Chondrocyte (in vitro differentiated cells): ENCODE results near the gene MMP25. TPM values are rescaled to one million over a fixed set of nuclear protein-coding genes. Genes with fewer than 3 reads are reported as not detected.

Experiments
- DNase-seq: peaks from one replicate; pipeline ENCODE4 v3.0.0; 2021; ENCODE audit warnings: mixed read lengths, low spot score
- H3K27ac Mint-ChIP-seq: one replicate; pipeline ENCODE4 v1.8.0; 2021; ENCODE audit warnings: mild to moderate bottlenecking, moderate library complexity, mixed read lengths; ENCODE audit not compliant: unreplicated experiment
- H3K27me3 Mint-ChIP-seq: 2 replicates; pipeline ENCODE4 v1.8.0; 2021; ENCODE audit warnings: low read depth, mixed read lengths
- H3K36me3 Mint-ChIP-seq: 2 replicates; pipeline ENCODE4 v1.8.0; 2021; ENCODE audit warnings: low read depth, mixed read lengths
- H3K4me1 Mint-ChIP-seq: 2 replicates; pipeline ENCODE4 v1.8.0; 2021; ENCODE audit warnings: low read depth, mild to moderate bottlenecking, mixed read lengths
- H3K4me3 Mint-ChIP-seq: one replicate; pipeline ENCODE4 v1.8.0; 2021; ENCODE audit warnings: mild to moderate bottlenecking, moderate library complexity, mixed read lengths; ENCODE audit not compliant: unreplicated experiment
- H3K9me3 Mint-ChIP-seq: 2 replicates; pipeline ENCODE4 v1.8.0; 2021; ENCODE audit warnings: low read depth, mixed read lengths
- total RNA-seq: library from RNA; stranded (reverse); gene quantifications from 3 replicates; pipeline ENCODE4 v1.2.1, GENCODE V29; 2021
- TF ChIP-seq, protein P1 (sequence below): fragments of 200-600 bp; sonication (generic); IDR thresholded peaks from 2 replicates; pipeline ENCODE4 v1.5.0; 2021; ENCODE audit warnings: antibody characterized with exemption, mild to moderate bottlenecking, moderate library complexity

The MMP25 gene
- total RNA-seq, 1 donor from 2014 or later = not detected

GRCh38 chr16:3013998-3014690 is 32.2 kb upstream of the MMP25 start:
- H3K27ac Mint-ChIP-seq = no peak overlapping the region
- H3K4me3 Mint-ChIP-seq = no peak overlapping the region
- DNase-seq = no peak
- no peaks in the 10 kb centered on the region for H3K36me3 Mint-ChIP-seq
- no peaks in the 10 kb centered on the region for H3K9me3 Mint-ChIP-seq
- TF ChIP-seq, protein P1, sequence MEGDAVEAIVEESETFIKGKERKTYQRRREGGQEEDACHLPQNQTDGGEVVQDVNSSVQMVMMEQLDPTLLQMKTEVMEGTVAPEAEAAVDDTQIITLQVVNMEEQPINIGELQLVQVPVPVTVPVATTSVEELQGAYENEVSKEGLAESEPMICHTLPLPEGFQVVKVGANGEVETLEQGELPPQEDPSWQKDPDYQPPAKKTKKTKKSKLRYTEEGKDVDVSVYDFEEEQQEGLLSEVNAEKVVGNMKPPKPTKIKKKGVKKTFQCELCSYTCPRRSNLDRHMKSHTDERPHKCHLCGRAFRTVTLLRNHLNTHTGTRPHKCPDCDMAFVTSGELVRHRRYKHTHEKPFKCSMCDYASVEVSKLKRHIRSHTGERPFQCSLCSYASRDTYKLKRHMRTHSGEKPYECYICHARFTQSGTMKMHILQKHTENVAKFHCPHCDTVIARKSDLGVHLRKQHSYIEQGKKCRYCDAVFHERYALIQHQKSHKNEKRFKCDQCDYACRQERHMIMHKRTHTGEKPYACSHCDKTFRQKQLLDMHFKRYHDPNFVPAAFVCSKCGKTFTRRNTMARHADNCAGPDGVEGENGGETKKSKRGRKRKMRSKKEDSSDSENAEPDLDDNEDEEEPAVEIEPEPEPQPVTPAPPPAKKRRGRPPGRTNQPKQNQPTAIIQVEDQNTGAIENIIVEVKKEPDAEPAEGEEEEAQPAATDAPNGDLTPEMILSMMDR = no peak
- no peaks in the 10 kb centered on the region for H3K4me1 Mint-ChIP-seq
- peaks cover 14% of the 10 kb centered on the region for H3K27me3 Mint-ChIP-seq

- TF ChIP-seq, protein P1 = no peak
- Mint-ChIP-seq H3K4me1 (peaks cover 3% of the 10 kb centered on the region), H3K9me3 (no peaks in the 10 kb centered on the region), H3K27ac (no peak overlapping the region), H3K4me3 (no peak overlapping the region), H3K27me3 (peaks cover 14% of the 10 kb centered on the region), H3K36me3 (no peaks in the 10 kb centered on the region)
- no peak for DNase-seq
Measured at GRCh38 chr16:3014971-3015370, 31.4 kb upstream of the MMP25 start.

DNA sequence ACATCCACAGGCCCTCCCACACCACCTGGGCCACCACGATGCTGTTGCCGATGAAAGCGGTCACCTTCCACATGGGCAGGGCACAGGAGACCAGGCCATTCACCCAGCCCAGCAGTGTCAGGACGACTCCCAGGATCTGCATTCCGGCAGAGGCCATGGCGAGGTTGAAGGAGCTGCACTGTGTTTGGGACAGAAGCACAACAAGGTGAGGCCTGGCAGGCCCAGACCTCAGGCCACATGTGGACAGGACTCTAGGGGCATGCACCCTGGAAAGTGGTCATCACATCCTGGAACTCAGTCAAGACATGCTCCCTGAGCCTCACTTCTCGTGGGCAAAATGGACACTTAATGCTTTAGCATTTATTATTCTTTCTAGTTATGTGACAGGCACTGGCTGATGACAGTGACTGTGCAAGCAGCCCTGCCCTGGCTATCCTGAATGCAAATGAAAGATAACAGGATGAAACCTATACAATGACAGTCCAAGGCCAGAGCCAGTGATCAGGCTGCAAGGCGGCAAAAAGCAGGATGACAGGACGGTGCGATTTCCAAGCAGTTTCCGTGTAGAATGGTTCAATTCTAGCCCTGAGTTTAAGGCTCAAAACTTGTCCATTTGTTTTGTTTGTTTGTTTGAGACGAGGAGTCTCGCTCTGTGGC is 30.4 kb upstream of the MMP25 start:
- Mint-ChIP-seq H3K4me3 (no peak overlapping the region), H3K27ac (no peak overlapping the region), H3K4me1 (peaks cover 4% of the 10 kb centered on the region), H3K9me3 (no peaks in the 10 kb centered on the region), H3K36me3 (no peaks in the 10 kb centered on the region), H3K27me3 (peaks cover 14% of the 10 kb centered on the region)
- DNase-seq = no peak
- TF ChIP-seq, protein P1 = no peak

GRCh38 chr16:3017344-3017743 is 29.0 kb upstream of the MMP25 start:
- H3K4me3 Mint-ChIP-seq = no peak overlapping the region
- H3K27me3 Mint-ChIP-seq = peaks cover 11% of the 10 kb centered on the region
- H3K36me3 Mint-ChIP-seq = peaks cover 7% of the 10 kb centered on the region
- no peak overlapping the region for H3K27ac Mint-ChIP-seq
- H3K9me3 Mint-ChIP-seq = no peaks in the 10 kb centered on the region
- DNase-seq = no peak
- H3K4me1 Mint-ChIP-seq = peaks cover 12% of the 10 kb centered on the region
- TF ChIP-seq, protein P1 = no peak

- Mint-ChIP-seq H3K4me3 (no peak within 1 kb of the TSS), H3K36me3 (peaks cover 7% of the 10 kb centered on the region)
- TF ChIP-seq, protein P1 = peak; percentile 67
Measured at GRCh38 chr16:3017794-3018506, 28.4 kb upstream of the MMP25 start, which contains the start of gene CLDN6. TSS of gene CLDN6 (minus strand) at chr16:3018183. CDS start at chr16:3016021, 2,162 bp downstream.

More at GRCh38 chr16:3017794-3018506, 28.4 kb upstream of the MMP25 start, which contains the start of gene CLDN6:
- peak; percentile 92 for DNase-seq
- Mint-ChIP-seq H3K27me3 (peaks cover 5% of the 10 kb centered on the region), H3K27ac (no peak within 1 kb of the TSS), H3K4me1 (peaks cover 18% of the 10 kb centered on the region), H3K9me3 (no peaks in the 10 kb centered on the region)
